ENCODE results near the gene RPS6KA2. TPM values are rescaled to one million over a fixed set of nuclear protein-coding genes. Genes with fewer than 3 reads are reported as not detected.
"Not testable (repeated sequence)": the region's sequence is repeated elsewhere in the genome, so short reads cannot be mapped to it uniquely, and the experiment has no call there.

Gene RPS6KA2
- total RNA-seq, 1 experiment from 2014 or later: 4.6 TPM

- no peak for DNase-seq (ENCODE audit: low spot score)
Observed at GRCh38 chr6:166379103-166379586, 247.9 kb downstream of the RPS6KA2 start.

GRCh38 chr6:166377721-166378120 lies 249.3 kb downstream of the RPS6KA2 start:
- DNase-seq (ENCODE audit: low spot score): no peak

GRCh38 chr6:166375013-166375412 lies 252.0 kb downstream of the RPS6KA2 start:
- DNase-seq (ENCODE audit: low spot score): no peak

- DNase-seq (ENCODE audit: low spot score): no peak
Observed at GRCh38 chr6:166370489-166370888, 256.6 kb downstream of the RPS6KA2 start.

DNA sequence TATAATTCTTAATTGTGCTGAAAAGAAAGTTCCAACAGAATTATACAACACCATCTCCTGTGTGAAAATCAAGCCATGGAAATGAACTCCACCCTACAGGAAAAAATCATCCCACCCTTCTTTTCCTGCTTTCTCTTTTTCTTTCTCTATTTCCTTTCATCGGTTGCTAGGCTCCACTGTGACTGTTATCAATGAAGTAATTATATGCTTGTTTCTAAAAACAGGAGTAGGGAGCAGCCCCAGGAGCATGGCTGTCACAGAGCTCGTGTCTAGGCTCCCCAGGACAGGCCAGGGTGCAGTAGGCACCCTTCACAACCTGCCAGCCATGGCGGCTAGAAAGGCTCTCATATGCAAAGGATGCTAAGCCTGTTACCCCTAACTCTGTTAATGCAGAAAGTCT lies 257.3 kb downstream of the RPS6KA2 start:
- DNase-seq (ENCODE audit: low spot score): no peak

- DNase-seq (ENCODE audit: low spot score): no peak
Observed at GRCh38 chr6:166366921-166367320, 260.1 kb downstream of the RPS6KA2 start.

DNA sequence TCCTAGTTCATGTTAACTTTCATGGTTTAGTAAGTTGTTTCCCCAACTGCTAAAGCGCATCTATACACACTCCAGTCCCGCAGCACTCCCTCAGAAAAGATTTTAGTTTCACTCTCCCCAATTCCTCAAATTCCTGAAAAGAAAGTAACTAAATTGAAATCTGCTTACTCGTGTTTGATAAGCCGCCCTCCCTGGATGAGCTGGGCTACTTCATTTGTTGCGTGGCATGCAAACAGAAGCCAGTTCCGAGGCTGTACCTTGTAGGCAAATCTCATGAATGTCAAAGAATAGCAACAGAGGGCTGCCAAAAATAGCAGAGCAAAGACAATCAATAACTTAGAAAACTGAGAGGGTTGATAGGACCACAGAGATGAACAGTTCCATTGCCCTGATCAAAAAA lies 261.2 kb downstream of the RPS6KA2 start:
- no peak for DNase-seq (ENCODE audit: low spot score)

DNA sequence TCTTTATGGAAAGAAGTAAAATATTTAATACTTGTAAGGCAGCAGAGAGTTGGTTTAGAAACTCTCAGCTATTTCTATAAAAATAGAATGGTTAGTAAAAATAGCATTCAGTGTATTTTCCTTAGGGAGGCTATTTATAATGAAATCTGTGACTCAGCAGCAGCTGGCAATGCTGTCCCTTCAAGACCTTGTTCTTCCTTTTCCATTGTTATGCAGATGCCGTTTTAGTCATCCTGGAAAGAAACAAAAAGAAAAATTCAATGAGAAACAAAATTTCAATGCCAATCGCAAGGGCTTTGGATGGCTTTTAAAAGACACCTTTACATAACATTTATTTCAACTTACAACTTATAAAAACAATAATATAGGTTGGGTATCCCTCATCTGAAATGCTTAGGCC lies 261.8 kb downstream of the RPS6KA2 start:
- DNase-seq (ENCODE audit: low spot score): no peak

DNA sequence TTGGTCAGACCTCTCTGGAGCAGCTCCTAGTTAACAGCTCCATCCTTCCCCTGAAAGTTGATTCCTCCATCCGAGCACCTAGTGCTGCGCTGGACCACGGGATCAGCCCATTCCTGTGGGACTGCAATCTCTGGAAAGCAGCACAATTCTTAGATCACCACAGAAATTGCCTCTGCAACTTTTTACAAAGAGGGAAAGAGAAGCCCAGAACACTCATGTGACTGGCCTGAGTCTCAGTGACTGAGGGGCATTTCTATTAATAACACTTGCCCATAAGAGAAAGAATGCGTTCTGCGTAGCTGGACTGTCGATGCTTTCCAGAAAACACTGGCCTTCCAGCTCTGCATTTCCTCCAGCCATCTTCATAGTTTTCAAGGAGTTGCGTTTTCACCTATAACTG lies 262.6 kb downstream of the RPS6KA2 start:
- DNase-seq (ENCODE audit: low spot score): no peak

DNA sequence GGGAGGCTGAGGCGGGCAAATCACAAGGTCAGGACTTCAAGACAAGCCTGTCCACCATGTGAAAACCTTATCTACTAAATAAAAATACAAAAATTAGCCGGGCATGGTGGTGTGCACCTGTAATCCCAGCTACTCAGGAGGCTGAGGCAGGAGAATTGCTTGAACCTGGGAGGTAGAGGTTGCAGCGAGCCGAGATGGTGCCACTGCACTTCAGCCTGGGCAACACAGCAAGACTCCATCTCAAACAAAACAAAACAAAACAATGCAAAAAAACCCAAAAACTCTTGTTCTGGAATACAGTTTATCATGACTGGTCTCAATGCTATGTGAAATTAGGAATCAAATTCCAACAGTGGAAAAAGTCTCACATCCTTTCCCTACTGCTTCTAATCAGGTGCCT lies 264.6 kb downstream of the RPS6KA2 start:
- not testable (repeated sequence) for DNase-seq (ENCODE audit: low spot score)

- no peak for DNase-seq (ENCODE audit: low spot score)
Observed at GRCh38 chr6:166361077-166361429, 266.0 kb downstream of the RPS6KA2 start.

GRCh38 chr6:166360243-166361076 lies 266.6 kb downstream of the RPS6KA2 start:
- no peak for DNase-seq (ENCODE audit: low spot score)

Other genes starting within 250 kb of the RPS6KA2 start
- 46.1 and 64.0 TPM in 2 replicates for gene MPC1, start 244.3 kb downstream of the RPS6KA2 start, total RNA-seq (2014; rRNA removed; shearing (Covaris generic))
- 0.04 and 0.08 TPM in 2 replicates for gene RAMACL, start 40.6 kb downstream of the RPS6KA2 start, total RNA-seq (2014; rRNA removed; shearing (Covaris generic))

Data from H4 (cell line).